ENCODE results near the gene FADS2. TPM values are rescaled to one million over a fixed set of nuclear protein-coding genes. Genes with fewer than 3 reads are reported as not detected.

The FADS2 gene
- total RNA-seq, 4 donors from 2014 or later = 130 to 455 (median 327) TPM

GRCh38 chr11:61780581-61781162 is 47.4 kb upstream of the FADS2 start:
- 80% methylated on average over 8 of the region's 9 CpGs for WGBS
- Histone ChIP-seq H3K4me3 (no peak overlapping the region), H3K9me3 (no peaks in the 10 kb centered on the region), H3K36me3 (peaks cover 24% of the 10 kb centered on the region), H3K27me3 (no peaks in the 10 kb centered on the region), H3K4me1 (peaks cover 12% of the 10 kb centered on the region), H3K27ac (no peak overlapping the region)
- no peak for DNase-seq (ENCODE audit: low spot score in 2 of 2)
- TF ChIP-seq POLR2A (IDR thresholded peaks at IDR 0.05) (no peak), POLR2AphosphoS5 (IDR thresholded peaks at IDR 0.05) (no peak), CTCF (IDR thresholded peaks at IDR 0.05) (no peak), EP300 (IDR thresholded peaks at IDR 0.05) (no peak)

DNA sequence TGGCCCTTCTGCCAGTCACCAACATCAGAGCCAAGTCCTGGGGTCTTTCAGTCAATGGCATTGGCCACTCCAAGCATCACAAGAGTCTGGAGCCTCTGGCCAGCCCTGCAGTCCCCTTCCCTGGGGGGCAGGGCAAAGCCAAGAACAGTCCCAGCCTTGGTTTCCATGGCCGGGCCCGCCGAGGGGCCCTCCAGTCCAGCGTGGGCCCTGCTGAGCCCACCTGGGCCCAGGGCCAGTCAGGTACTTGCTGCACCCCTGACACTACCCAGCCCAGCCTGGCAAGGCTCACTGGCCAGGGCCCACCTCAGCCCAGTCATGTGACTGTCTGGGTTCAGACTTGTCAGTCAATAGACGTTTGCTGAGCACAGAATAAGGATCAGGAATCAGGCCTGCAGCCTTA is 46.5 kb upstream of the FADS2 start:
- Histone ChIP-seq H3K4me3 (no peak overlapping the region), H3K4me1 (peaks cover 12% of the 10 kb centered on the region), H3K27ac (no peak overlapping the region), H3K9me3 (no peaks in the 10 kb centered on the region), H3K36me3 (peaks cover 34% of the 10 kb centered on the region), H3K27me3 (no peaks in the 10 kb centered on the region)
- TF ChIP-seq POLR2AphosphoS5 (IDR thresholded peaks at IDR 0.05) (no peak), CTCF (IDR thresholded peaks at IDR 0.05) (no peak), POLR2A (IDR thresholded peaks at IDR 0.05) (no peak), EP300 (IDR thresholded peaks at IDR 0.05) (no peak)
- DNase-seq (ENCODE audit: low spot score in 2 of 2) = no peak
- no CpG with 5 or more reads among the region's 5 CpGs for WGBS

- Histone ChIP-seq H3K27me3 (no peaks in the 10 kb centered on the region), H3K27ac (no peak overlapping the region), H3K9me3 (no peaks in the 10 kb centered on the region), H3K36me3 (peaks cover 40% of the 10 kb centered on the region), H3K4me3 (no peak overlapping the region), H3K4me1 (peaks cover 6% of the 10 kb centered on the region)
- TF ChIP-seq EP300 (IDR thresholded peaks at IDR 0.05) (no peak), POLR2A (IDR thresholded peaks at IDR 0.05) (no peak), POLR2AphosphoS5 (IDR thresholded peaks at IDR 0.05) (no peak), CTCF (IDR thresholded peaks at IDR 0.05) (no peak)
- 75% methylated on average over 3 of the region's 3 CpGs for WGBS
- DNase-seq (ENCODE audit: low spot score in 2 of 2) = no peak
Measured at GRCh38 chr11:61782299-61782698, 45.8 kb upstream of the FADS2 start.

DNA sequence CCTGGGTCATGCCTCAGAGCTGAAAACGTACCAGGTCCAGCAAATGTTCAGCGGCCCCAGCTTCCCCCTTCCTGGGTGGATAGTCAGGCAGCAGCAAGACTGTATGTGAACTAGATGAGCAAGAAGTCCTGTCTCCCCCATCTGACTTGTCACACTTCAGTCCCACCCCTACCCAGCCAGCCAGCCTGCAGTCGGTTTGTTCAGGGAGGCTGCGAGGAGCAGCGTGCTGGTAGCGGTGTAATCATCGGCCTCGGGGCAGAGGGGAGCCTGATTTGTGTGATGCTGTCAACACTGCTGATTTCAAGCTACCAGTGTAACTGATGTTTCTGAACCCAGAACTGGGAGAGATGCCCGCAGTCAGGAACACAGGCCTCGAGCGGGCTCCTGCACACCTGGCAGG is 45.3 kb upstream of the FADS2 start:
- DNase-seq (ENCODE audit: low spot score in 2 of 2) = no peak
- no peaks in the 10 kb centered on the region for H3K9me3 ChIP-seq
- no peaks in the 10 kb centered on the region for H3K27me3 ChIP-seq
- peaks cover under 1% of the 10 kb centered on the region for H3K4me1 ChIP-seq
- no peak overlapping the region for H3K27ac ChIP-seq
- no peak overlapping the region for H3K4me3 ChIP-seq
- TF ChIP-seq EP300 (IDR thresholded peaks at IDR 0.05) = no peak
- no peak for TF ChIP-seq POLR2A (IDR thresholded peaks at IDR 0.05)
- no peak for TF ChIP-seq POLR2AphosphoS5 (IDR thresholded peaks at IDR 0.05)
- TF ChIP-seq CTCF (IDR thresholded peaks at IDR 0.05) = no peak
- H3K36me3 ChIP-seq = peaks cover 45% of the 10 kb centered on the region
- 75% methylated on average over 11 of the region's 11 CpGs for WGBS

DNA sequence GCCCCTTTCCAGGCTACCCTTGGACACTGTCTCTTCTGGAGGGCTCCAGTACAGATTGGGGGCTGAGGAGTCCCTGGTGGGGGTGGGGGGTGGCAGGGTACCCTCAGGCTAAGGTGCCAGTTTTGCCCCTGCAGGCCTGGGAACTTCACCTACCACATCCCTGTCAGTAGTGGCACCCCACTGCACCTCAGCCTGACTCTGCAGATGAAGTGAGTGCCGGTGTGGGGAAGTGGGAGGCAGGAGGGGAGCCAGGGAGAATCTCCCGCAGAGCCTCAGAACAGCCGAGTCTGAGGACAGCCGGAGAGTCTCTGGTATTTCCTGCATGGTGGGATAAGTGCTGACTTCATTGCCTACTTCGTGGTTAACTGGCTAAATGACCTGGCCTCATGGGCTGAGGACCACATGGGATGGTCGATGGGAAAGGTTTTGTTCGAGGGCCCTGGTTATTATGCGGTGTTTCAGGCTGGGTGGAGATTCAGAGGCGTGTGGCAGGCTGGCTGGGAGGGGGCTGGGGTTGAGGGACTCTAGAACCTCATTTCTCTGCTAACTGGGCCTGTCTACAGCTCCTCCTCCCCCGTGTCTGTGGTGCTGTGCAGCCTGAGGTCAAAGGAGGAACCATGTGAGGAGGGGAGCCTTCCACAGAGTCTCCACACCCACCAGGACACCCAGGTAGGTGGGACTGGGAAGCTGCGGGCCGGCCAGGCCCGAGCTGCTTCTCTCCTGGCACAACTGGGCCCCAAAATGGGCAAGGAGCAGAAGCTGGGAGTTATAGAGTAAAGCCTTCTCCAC is 44.2 kb upstream of the FADS2 start:
- Histone ChIP-seq H3K4me1 (no peaks in the 10 kb centered on the region), H3K36me3 (peaks cover 56% of the 10 kb centered on the region), H3K9me3 (no peaks in the 10 kb centered on the region), H3K4me3 (no peak overlapping the region), H3K27ac (no peak overlapping the region), H3K27me3 (no peaks in the 10 kb centered on the region)
- WGBS = 70% methylated on average over 11 of the region's 13 CpGs
- TF ChIP-seq EP300 (IDR thresholded peaks at IDR 0.05) (no peak), CTCF (IDR thresholded peaks at IDR 0.05) (no peak), POLR2A (IDR thresholded peaks at IDR 0.05) (no peak), POLR2AphosphoS5 (IDR thresholded peaks at IDR 0.05) (no peak)
- no peak for DNase-seq (ENCODE audit: low spot score in 2 of 2)
